Left ventricle myocardium inferior (tissue), 1 donor: ENCODE results near the gene PDE1C. TPM values are rescaled to one million over a fixed set of nuclear protein-coding genes. Genes with fewer than 3 reads are reported as not detected.
A peak's percentile ranks its signal among the peaks of the same experiment; 100 is the strongest.

Source experiments
- DNase-seq: peaks from one replicate; pipeline ENCODE4 v3.0.0-alpha.2; 2020
- H3K27ac ChIP-seq: fragments of 200-600 bp; replicated peaks from 2 replicates; pipeline ENCODE4 v1.8.0; 2021
- H3K27me3 ChIP-seq: fragments of 200-600 bp; 2 replicates; pipeline ENCODE4 v1.8.0; 2021; ENCODE audit warnings: low read depth
- H3K36me3 ChIP-seq: fragments of 200-600 bp; 2 replicates; pipeline ENCODE4 v1.8.0; 2021
- H3K4me1 ChIP-seq: fragments of 200-600 bp; 2 replicates; pipeline ENCODE4 v1.8.0; 2021
- H3K4me3 ChIP-seq: fragments of 200-600 bp; 2 replicates; pipeline ENCODE4 v1.8.0; 2021; ENCODE audit warnings: mild to moderate bottlenecking, moderate library complexity
- H3K9me3 ChIP-seq: fragments of 200-600 bp; replicated peaks from 2 replicates; pipeline ENCODE4 v1.8.0; 2021
- CTCF ChIP-seq: fragments of 200-600 bp; IDR thresholded peaks from 2 replicates; pipeline ENCODE4 v1.8.0; 2021; ENCODE audit warnings: antibody characterized with exemption, mild to moderate bottlenecking, borderline replicate concordance
- intact Hi-C: fragments of 100-400 bp; cut with micrococcal nuclease; formaldehyde crosslinking; loops from one replicate; pipeline ENCODE4 v1.11.0; 2022
- total RNA-seq: library from RNA; stranded (reverse); fragmentation: NEBNext Ultra II Directional; extraction: Animal tissue kit (Norgen Biotek cat#: 25700); gene quantifications from one replicate; pipeline ENCODE4 v1.2.1, GENCODE V29; 2021
- donor health status: DM: no; HTN: yes; CAD: no; lungs with severe emphysema.

Gene PDE1C
- total RNA-seq, 1 donor from 2014 or later, result 207 TPM

- Histone ChIP-seq H3K4me3 (no peak overlapping the region), H3K27me3 (no peaks in the 10 kb centered on the region), H3K4me1 (peaks cover 95% of the 10 kb centered on the region), H3K9me3 (no peaks in the 10 kb centered on the region), H3K36me3 (no peaks in the 10 kb centered on the region), H3K27ac (no peak overlapping the region)
- intact Hi-C loops, result no loop called here
- DNase-seq, result no peak
- no peak for TF ChIP-seq CTCF
These were observed 25.0 kb downstream of the PDE1C start for GRCh38 chr7:32045228-32045627.

DNA sequence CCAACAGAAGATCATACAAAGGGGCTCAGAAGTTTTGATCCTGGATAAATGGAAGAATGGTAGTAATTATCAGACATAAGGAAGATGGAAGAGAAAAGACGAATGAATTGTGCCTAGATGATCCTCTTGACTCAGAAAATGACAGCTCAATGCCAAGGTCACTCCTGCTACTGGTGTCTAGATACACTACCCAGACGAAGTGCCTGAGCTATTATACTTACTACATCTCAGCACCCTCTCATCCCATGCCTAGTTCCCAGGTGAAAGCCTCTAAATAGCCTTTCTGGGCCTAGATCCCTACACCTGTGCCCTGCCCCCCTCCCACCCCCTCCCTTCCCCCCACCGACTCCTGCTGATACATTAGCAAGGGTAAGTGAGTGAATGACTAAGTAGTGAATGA is 25.5 kb downstream of the PDE1C start:
- H3K36me3 ChIP-seq, result no peaks in the 10 kb centered on the region
- no peak for TF ChIP-seq CTCF
- H3K9me3 ChIP-seq, result no peaks in the 10 kb centered on the region
- intact Hi-C loops, result no loop called here
- no peaks in the 10 kb centered on the region for H3K27me3 ChIP-seq
- no peak for DNase-seq
- no peak overlapping the region for H3K4me3 ChIP-seq
- peak overlapping the region; percentile 31 for H3K27ac ChIP-seq
- H3K4me1 ChIP-seq, result peaks cover 95% of the 10 kb centered on the region

DNA sequence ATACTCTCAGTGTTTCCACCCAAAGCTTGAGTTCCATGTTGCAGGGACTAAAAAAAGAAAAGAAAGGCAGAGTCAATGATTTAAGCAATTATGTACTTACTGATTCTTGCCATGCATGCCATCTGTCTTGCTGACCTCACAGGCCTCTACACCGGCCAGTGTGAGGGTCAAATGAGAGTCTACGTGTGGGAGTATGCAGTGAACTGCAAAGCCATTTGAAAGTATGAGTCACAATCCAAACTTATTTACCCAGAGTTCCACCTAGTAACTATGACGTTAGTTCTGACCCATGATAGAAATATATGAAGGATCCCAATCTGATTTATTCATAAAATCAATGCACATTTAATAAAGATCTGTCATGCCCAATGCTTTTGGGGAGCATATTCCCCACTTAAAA is 26.5 kb downstream of the PDE1C start:
- Histone ChIP-seq H3K36me3 (no peaks in the 10 kb centered on the region), H3K4me1 (peaks cover 95% of the 10 kb centered on the region), H3K4me3 (no peak overlapping the region), H3K9me3 (no peaks in the 10 kb centered on the region), H3K27me3 (no peaks in the 10 kb centered on the region), H3K27ac (peak overlapping the region; percentile 24)
- intact Hi-C loops, result no loop called here
- no peak for DNase-seq
- no peak for TF ChIP-seq CTCF

DNA sequence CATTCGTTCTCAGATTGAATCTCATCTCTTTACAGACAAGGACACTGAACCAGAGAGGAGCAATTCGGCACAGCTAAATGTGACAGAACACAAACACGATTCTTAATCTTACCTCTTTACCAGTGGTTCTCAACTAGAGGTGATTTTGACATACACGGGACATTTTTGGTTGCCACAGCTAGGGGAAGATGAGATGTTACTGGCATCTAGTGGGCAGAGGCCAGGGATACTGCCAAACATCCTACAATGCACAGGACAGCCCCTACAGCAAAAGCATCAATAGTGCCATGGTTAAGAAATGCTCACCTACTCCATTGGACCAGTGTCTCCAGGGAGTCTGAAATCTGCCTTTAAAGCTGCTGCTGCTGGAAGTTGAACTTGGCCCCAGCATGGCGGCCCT is 27.3 kb downstream of the PDE1C start:
- DNase-seq, result no peak
- H3K4me3 ChIP-seq, result no peak overlapping the region
- no peaks in the 10 kb centered on the region for H3K9me3 ChIP-seq
- H3K27ac ChIP-seq, result peak overlapping the region; percentile 24
- no peaks in the 10 kb centered on the region for H3K36me3 ChIP-seq
- H3K27me3 ChIP-seq, result no peaks in the 10 kb centered on the region
- TF ChIP-seq CTCF, result peak; percentile 21
- intact Hi-C loops, result no loop called here
- peaks cover 95% of the 10 kb centered on the region for H3K4me1 ChIP-seq

- H3K27me3 ChIP-seq, result no peaks in the 10 kb centered on the region
- no peak for DNase-seq
- H3K27ac ChIP-seq, result peak overlapping the region; percentile 53
- intact Hi-C loops, result no loop called here
- no peak overlapping the region for H3K4me3 ChIP-seq
- peak; percentile 56 for TF ChIP-seq CTCF
- H3K36me3 ChIP-seq, result no peaks in the 10 kb centered on the region
- H3K9me3 ChIP-seq, result no peaks in the 10 kb centered on the region
- peaks cover 93% of the 10 kb centered on the region for H3K4me1 ChIP-seq
These were observed 31.0 kb downstream of the PDE1C start for GRCh38 chr7:32039000-32039756.
